SK-N-SH (cell line): Measurements from ENCODE around the gene CGN.

Experiments
- CTCF ChIP-seq: fragments of 200-600 bp; sonication (generic); IDR thresholded peaks from 2 replicates; pipeline ENCODE4 v1.6.1; 2017; ENCODE audit warnings: antibody characterized with exemption, mild to moderate bottlenecking, moderate library complexity
- EP300 ChIP-seq, 2 experiments: IDR thresholded peaks; 2 replicates each; pipeline versions ENCODE4 v1.4.0 to v1.6.1; 2012; ENCODE audit warnings: borderline replicate concordance in 1 of 2, low read depth in 1 of 2, low read length in 1 of 2
- FOSL2 ChIP-seq: IDR thresholded peaks from 2 replicates; pipeline ENCODE4 v1.4.0; 2012; ENCODE audit warnings: low read depth, mild to moderate bottlenecking, moderate library complexity, borderline replicate concordance
- GABPA ChIP-seq: IDR thresholded peaks from 2 replicates; pipeline ENCODE4 v1.4.0; 2012; ENCODE audit warnings: low read depth, mild to moderate bottlenecking
- PBX3 ChIP-seq: IDR thresholded peaks from 2 replicates; pipeline ENCODE4; 2012
- POLR2AphosphoS5 ChIP-seq: IDR thresholded peaks from 2 replicates; pipeline ENCODE4 v1.6.1; 2012; ENCODE audit warnings: low read depth, low read length
- RAD21 ChIP-seq: IDR thresholded peaks from 2 replicates; pipeline ENCODE4 v1.6.1; 2012; ENCODE audit warnings: mild to moderate bottlenecking, low read length
- REST ChIP-seq: IDR thresholded peaks from 2 replicates; pipeline ENCODE4 v1.6.1; 2012; ENCODE audit warnings: mild to moderate bottlenecking, low read depth, low read length, moderate library complexity
- TF ChIP-seq, protein P1 (sequence below): IDR thresholded peaks from 2 replicates; pipeline ENCODE4 v1.4.0; 2012; ENCODE audit warnings: low read depth, borderline replicate concordance
- TF ChIP-seq, protein P2 (sequence below): IDR thresholded peaks from 2 replicates; pipeline ENCODE4 v1.4.0; 2012; ENCODE audit warnings: low read depth

DNA sequence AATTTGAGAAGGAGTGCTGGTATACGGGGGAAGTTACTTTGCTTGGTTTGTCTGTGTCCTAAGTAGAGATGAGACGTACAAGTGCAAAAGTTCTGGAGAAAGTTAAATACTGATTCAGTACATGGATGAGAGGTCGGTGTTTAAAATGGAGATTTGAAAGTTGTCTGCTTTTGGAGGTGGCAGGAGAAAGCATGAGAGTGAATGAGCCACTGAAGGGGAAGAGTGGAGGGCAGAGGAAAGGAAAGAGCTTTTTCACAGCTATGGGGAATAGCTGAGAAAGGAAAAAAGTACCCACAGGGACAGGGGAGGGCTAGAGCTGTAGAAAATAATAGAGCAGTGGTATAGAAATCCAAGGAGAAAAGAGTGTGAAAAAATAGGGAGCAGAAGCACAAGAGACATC, 18.1 kb upstream of the CGN start:
- TF ChIP-seq CTCF (no peak), RAD21 (no peak), FOSL2 (no peak), PBX3 (no peak), POLR2AphosphoS5 (no peak), REST (no peak), EP300 (IDR thresholded peaks at IDR 0.05; ENCODE audit: borderline replicate concordance in 1 of 2, low read depth in 1 of 2, low read length in 1 of 2) (no peak), GABPA (no peak)
- TF ChIP-seq, protein P1, sequence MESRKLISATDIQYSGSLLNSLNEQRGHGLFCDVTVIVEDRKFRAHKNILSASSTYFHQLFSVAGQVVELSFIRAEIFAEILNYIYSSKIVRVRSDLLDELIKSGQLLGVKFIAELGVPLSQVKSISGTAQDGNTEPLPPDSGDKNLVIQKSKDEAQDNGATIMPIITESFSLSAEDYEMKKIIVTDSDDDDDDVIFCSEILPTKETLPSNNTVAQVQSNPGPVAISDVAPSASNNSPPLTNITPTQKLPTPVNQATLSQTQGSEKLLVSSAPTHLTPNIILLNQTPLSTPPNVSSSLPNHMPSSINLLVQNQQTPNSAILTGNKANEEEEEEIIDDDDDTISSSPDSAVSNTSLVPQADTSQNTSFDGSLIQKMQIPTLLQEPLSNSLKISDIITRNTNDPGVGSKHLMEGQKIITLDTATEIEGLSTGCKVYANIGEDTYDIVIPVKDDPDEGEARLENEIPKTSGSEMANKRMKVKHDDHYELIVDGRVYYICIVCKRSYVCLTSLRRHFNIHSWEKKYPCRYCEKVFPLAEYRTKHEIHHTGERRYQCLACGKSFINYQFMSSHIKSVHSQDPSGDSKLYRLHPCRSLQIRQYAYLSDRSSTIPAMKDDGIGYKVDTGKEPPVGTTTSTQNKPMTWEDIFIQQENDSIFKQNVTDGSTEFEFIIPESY, result no peak
- TF ChIP-seq, protein P2, sequence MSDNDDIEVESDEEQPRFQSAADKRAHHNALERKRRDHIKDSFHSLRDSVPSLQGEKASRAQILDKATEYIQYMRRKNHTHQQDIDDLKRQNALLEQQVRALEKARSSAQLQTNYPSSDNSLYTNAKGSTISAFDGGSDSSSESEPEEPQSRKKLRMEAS, result no peak
